DND-41 (cell line): ENCODE data around the gene MAU2.

Experiments used
- CTCF ChIP-seq: IDR thresholded peaks from 2 replicates; pipeline ENCODE4 v1.5.1; 2012; ENCODE audit warnings: borderline replicate concordance, low read length, moderate library complexity, mild to moderate bottlenecking; ENCODE audit not compliant: poor library complexity, severe bottlenecking; ENCODE audit errors: extremely low read depth
- EZH2 ChIP-seq: IDR thresholded peaks from 3 replicates; pipeline ENCODE4 v1.6.1; 2012; ENCODE audit warnings: borderline replicate concordance, low read depth, mild to moderate bottlenecking, moderate library complexity, low read length, inconsistent platforms; ENCODE audit not compliant: severe bottlenecking

DNA sequence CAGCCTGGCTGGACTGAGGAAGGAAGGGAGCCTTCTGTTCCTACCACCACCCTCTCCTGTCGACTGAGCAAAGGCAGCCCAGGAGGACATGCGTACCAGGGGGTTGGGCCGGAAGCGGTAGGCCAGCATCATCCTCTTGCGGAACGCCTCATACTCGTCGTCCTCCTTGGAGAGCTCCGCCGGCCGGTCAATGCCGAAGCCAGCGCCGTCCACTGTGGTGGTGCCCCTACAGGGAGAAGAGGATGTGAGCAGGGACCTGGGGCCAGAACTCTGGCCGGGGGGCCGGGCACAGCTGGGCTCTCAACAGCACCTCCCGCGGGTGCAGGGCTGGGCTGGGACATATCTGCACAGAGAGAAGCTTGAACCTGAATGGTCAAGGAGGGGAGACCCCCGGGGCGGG lies 43.8 kb upstream of the MAU2 start:
- TF ChIP-seq EZH2 (no peak), CTCF (no peak)
